Measurements from ENCODE around the gene RCCD1.

- no peak for TF ChIP-seq CTCF (IDR thresholded peaks at IDR 0.05; ENCODE audit: extremely low read depth in 1 of 2, insufficient read depth in 1 of 2, low read depth in 1 of 2, low read length in 2 of 2)
- TF ChIP-seq JUN (IDR thresholded peaks at IDR 0.05; ENCODE audit: borderline replicate concordance, insufficient read depth, insufficient read length, low read depth), result no peak
- TF ChIP-seq POLR2AphosphoS5 (IDR thresholded peaks at IDR 0.05; ENCODE audit: insufficient read depth, low read depth, low read length), result no peak
Observed at GRCh38 chr15:90906181-90906849, 48.4 kb upstream of the RCCD1 start.
